Iris pigment epithelial cell (primary cell): ENCODE measurements around the gene TIGD2.

Source experiments
- DNase-seq: peaks from one replicate; pipeline ENCODE4 v3.0.0-alpha.2; 2011; ENCODE audit warnings: low read depth

TIGD2 gene

GRCh38 chr4:89162987-89163386 lies 51.7 kb downstream of the TIGD2 start:
- DNase-seq: no peak

DNA sequence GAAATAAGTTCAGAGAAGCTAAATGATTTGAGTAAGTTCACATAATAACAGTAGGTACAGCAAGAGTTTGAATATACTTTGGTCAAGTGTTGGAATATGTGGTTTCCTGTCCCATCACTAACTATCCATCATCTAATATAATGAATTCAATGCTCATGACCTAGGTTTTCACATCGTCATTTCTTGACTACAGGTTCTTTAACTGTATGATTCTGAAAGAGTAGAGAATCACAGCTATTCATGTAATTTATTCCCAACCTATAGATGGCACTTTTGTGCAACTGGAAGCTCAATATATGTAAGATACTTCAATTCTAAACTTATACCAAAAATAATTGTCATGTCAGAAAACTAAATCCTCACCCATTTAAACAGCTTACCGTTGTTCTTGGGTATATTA lies 53.1 kb downstream of the TIGD2 start:
- no peak for DNase-seq
